DOHH2 (cell line): ENCODE results near the gene PPP4R3B.

ENCODE experiments used
- EZH2phosphoT487 ChIP-seq: fragments of 200-600 bp; sonication (generic); IDR thresholded peaks from 2 replicates; pipeline ENCODE4 v1.6.1; 2017; ENCODE audit warnings: borderline replicate concordance, mild to moderate bottlenecking, antibody characterized with exemption, low read length, moderate library complexity, mixed read lengths
- TF ChIP-seq, protein P1 (sequence below): fragments of 200-600 bp; sonication (generic); IDR thresholded peaks from one replicate; pipeline ENCODE4 v1.5.1; 2014; ENCODE audit warnings: antibody characterized with exemption, mild to moderate bottlenecking, low read depth, low read length; ENCODE audit not compliant: poor library complexity, severe bottlenecking

DNA sequence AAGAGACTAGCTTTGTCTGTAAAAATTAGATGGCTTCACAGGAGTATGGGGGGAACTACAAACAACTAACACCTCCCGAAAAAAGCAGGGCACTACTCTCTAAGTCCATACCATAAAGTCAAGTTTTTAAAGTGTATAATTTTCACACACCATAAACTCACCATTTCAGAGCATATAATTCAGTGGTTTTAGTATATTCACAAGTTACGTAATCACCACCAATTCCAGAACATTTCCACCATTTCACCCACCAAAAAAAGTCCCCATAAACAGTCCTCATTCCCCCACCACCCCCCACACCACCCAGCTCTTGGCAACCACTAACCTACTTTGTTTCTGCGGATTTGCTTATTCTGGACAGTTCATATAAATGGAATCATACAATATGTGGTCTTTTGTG, 64.1 kb downstream of the PPP4R3B start:
- TF ChIP-seq, protein P1, sequence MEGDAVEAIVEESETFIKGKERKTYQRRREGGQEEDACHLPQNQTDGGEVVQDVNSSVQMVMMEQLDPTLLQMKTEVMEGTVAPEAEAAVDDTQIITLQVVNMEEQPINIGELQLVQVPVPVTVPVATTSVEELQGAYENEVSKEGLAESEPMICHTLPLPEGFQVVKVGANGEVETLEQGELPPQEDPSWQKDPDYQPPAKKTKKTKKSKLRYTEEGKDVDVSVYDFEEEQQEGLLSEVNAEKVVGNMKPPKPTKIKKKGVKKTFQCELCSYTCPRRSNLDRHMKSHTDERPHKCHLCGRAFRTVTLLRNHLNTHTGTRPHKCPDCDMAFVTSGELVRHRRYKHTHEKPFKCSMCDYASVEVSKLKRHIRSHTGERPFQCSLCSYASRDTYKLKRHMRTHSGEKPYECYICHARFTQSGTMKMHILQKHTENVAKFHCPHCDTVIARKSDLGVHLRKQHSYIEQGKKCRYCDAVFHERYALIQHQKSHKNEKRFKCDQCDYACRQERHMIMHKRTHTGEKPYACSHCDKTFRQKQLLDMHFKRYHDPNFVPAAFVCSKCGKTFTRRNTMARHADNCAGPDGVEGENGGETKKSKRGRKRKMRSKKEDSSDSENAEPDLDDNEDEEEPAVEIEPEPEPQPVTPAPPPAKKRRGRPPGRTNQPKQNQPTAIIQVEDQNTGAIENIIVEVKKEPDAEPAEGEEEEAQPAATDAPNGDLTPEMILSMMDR: no peak
- no peak for TF ChIP-seq EZH2phosphoT487
